Muscle of leg (tissue), 11 donors: ENCODE data around the gene RRP8. TPM values are rescaled to one million over a fixed set of nuclear protein-coding genes. Genes with fewer than 3 reads are reported as not detected.
A peak's percentile ranks its signal among the peaks of the same experiment; 100 is the strongest.

Experiments used
- DNase-seq: peaks from one replicate; pipeline ENCODE4 v3.0.0; 2013
- H3K27ac ChIP-seq: one replicate; pipeline ENCODE4 v1.5.1; 2013; ENCODE audit warnings: mild to moderate bottlenecking, low read length, control low read depth
- H3K27me3 ChIP-seq: one replicate; pipeline ENCODE4 v1.6.1; 2013; ENCODE audit warnings: low read length; ENCODE audit not compliant: control insufficient read depth, insufficient read depth
- H3K36me3 ChIP-seq: one replicate; pipeline ENCODE4 v1.6.1; 2013; ENCODE audit warnings: low read length; ENCODE audit not compliant: control insufficient read depth, insufficient read depth
- H3K4me1 ChIP-seq: one replicate; pipeline ENCODE4 v1.6.1; 2013; ENCODE audit warnings: low read length; ENCODE audit not compliant: control insufficient read depth, insufficient read depth
- H3K4me3 ChIP-seq: one replicate; pipeline ENCODE4 v1.5.1; 2013; ENCODE audit warnings: low read length, control low read depth
- H3K9me3 ChIP-seq: replicated peaks from 2 replicates; pipeline ENCODE4 v1.6.1; 2013; ENCODE audit warnings: low read depth, low read length; ENCODE audit not compliant: control insufficient read depth
- WGBS: methylation state at CpG from one replicate; pipeline ENCODE4 v1.1.5; 2013; ENCODE audit warnings: missing lambda C conversion rate; ENCODE audit not compliant: insufficient coverage; 5-methylcytosine and 5-hydroxymethylcytosine counted together
- polyA plus RNA-seq, 8 donors: library from polyadenylated mRNA; unstranded; fragments of 120-200 nt; gene quantifications; one replicate each; pipeline versions ENCODE4 v1.2.1 to v1.2.3, GENCODE V29; 2013; ENCODE audit warnings: inconsistent platforms in 1 of 8, low replicate concordance in 1 of 8; ENCODE audit not compliant: insufficient read length in 8 of 8, insufficient read depth in 1 of 8
- total RNA-seq: library from RNA; stranded (reverse); fragments of 120-200 nt; gene quantifications from one replicate; pipeline ENCODE4 v1.2.4, GENCODE V29; 2013

Gene RRP8
- total and polyA plus RNA-seq, 9 donors = 16.7 to 24.3 (median 19.1) TPM

GRCh38 chr11:6570691-6571427, 32.6 kb downstream of the RRP8 start:
- Histone ChIP-seq H3K27ac (no peak overlapping the region), H3K9me3 (no peaks in the 10 kb centered on the region), H3K4me3 (no peak overlapping the region), H3K36me3 (peaks cover 9% of the 10 kb centered on the region), H3K4me1 (peaks cover 15% of the 10 kb centered on the region), H3K27me3 (no peaks in the 10 kb centered on the region)
- 34% methylated on average over 62 of the region's 62 CpGs for WGBS
- peak; percentile 60 for DNase-seq

- Histone ChIP-seq H3K4me3 (no peak overlapping the region), H3K36me3 (peaks cover 9% of the 10 kb centered on the region), H3K27ac (no peak overlapping the region), H3K9me3 (no peaks in the 10 kb centered on the region), H3K27me3 (no peaks in the 10 kb centered on the region), H3K4me1 (peaks cover 15% of the 10 kb centered on the region)
- WGBS = 97% methylated on average over 3 of the region's 5 CpGs
- no peak for DNase-seq
Observed at GRCh38 chr11:6569706-6570105, 33.7 kb downstream of the RRP8 start.

GRCh38 chr11:6568191-6568918, 35.1 kb downstream of the RRP8 start:
- Histone ChIP-seq H3K4me3 (no peak overlapping the region), H3K4me1 (peaks cover 15% of the 10 kb centered on the region), H3K27ac (no peak overlapping the region), H3K9me3 (no peaks in the 10 kb centered on the region), H3K36me3 (peaks cover 12% of the 10 kb centered on the region), H3K27me3 (no peaks in the 10 kb centered on the region)
- WGBS = 100% methylated on average over 1 of the region's 4 CpGs
- peak; percentile 81 for DNase-seq

- Histone ChIP-seq H3K4me3 (no peak overlapping the region), H3K4me1 (peaks cover 15% of the 10 kb centered on the region), H3K9me3 (no peaks in the 10 kb centered on the region), H3K27ac (no peak overlapping the region), H3K27me3 (no peaks in the 10 kb centered on the region), H3K36me3 (peaks cover 12% of the 10 kb centered on the region)
- no peak for DNase-seq
- 97% methylated on average over 6 of the region's 7 CpGs for WGBS
Observed at GRCh38 chr11:6567371-6567745, 36.1 kb downstream of the RRP8 start.

GRCh38 chr11:6566704-6567370, 36.6 kb downstream of the RRP8 start:
- Histone ChIP-seq H3K4me3 (no peak overlapping the region), H3K4me1 (peaks cover 15% of the 10 kb centered on the region), H3K36me3 (peaks cover 12% of the 10 kb centered on the region), H3K9me3 (no peaks in the 10 kb centered on the region), H3K27ac (no peak overlapping the region), H3K27me3 (no peaks in the 10 kb centered on the region)
- WGBS = 85% methylated on average over 13 of the region's 13 CpGs
- DNase-seq = no peak

- no peak overlapping the region for H3K4me3 ChIP-seq
- H3K4me1 ChIP-seq = peaks cover 12% of the 10 kb centered on the region
- peaks cover 12% of the 10 kb centered on the region for H3K36me3 ChIP-seq
- H3K27me3 ChIP-seq = no peaks in the 10 kb centered on the region
- WGBS = 85% methylated on average over 2 of the region's 5 CpGs
- no peaks in the 10 kb centered on the region for H3K9me3 ChIP-seq
- no peak for DNase-seq
- no peak overlapping the region for H3K27ac ChIP-seq
Observed at GRCh38 chr11:6565988-6566703, 37.3 kb downstream of the RRP8 start.

- peaks cover 11% of the 10 kb centered on the region for H3K36me3 ChIP-seq
- no CpG with 5 or more reads among the region's 2 CpGs for WGBS
- H3K27ac ChIP-seq = no peak overlapping the region
- H3K4me1 ChIP-seq = peaks cover 12% of the 10 kb centered on the region
- H3K4me3 ChIP-seq = no peak overlapping the region
- DNase-seq = no peak
- no peaks in the 10 kb centered on the region for H3K9me3 ChIP-seq
- no peaks in the 10 kb centered on the region for H3K27me3 ChIP-seq
Observed at GRCh38 chr11:6565325-6565724, 38.1 kb downstream of the RRP8 start.

- H3K36me3 ChIP-seq = peaks cover 10% of the 10 kb centered on the region
- WGBS = 85% methylated on average over 10 of the region's 10 CpGs
- no peaks in the 10 kb centered on the region for H3K9me3 ChIP-seq
- peaks cover 9% of the 10 kb centered on the region for H3K4me1 ChIP-seq
- DNase-seq = no peak
- no peak overlapping the region for H3K27ac ChIP-seq
- no peaks in the 10 kb centered on the region for H3K27me3 ChIP-seq
- H3K4me3 ChIP-seq = no peak overlapping the region
Observed at GRCh38 chr11:6563667-6564066, 39.7 kb downstream of the RRP8 start.

- Histone ChIP-seq H3K4me1 (peaks cover 4% of the 10 kb centered on the region), H3K4me3 (no peak overlapping the region), H3K27ac (no peak overlapping the region), H3K36me3 (peaks cover 10% of the 10 kb centered on the region), H3K9me3 (no peaks in the 10 kb centered on the region), H3K27me3 (no peaks in the 10 kb centered on the region)
- WGBS = 89% methylated on average over 3 of the region's 4 CpGs
- DNase-seq = no peak
Observed at GRCh38 chr11:6563121-6563619, 40.2 kb downstream of the RRP8 start.
